HG03354 (cell line): Measurements from ENCODE around the gene POLR2H.
A peak's percentile ranks its signal among the peaks of the same experiment; 100 is the strongest.

ENCODE experiments used
- ATAC-seq: cut with Tn5 transposase; IDR thresholded peaks from one replicate; pipeline ENCODE4 v1.9.1; 2021; ENCODE audit warnings: mild to moderate bottlenecking; ENCODE audit not compliant: unreplicated experiment, poor library complexity, severe bottlenecking

POLR2H gene

GRCh38 chr3:184361532-184361931 is at the start of gene POLR2H, which contains the start of gene CLCN2:
Gene POLR2H (plus strand): TSS chr3:184361710. CDS start chr3:184363493, 1,783 bp downstream.
Gene CLCN2 (minus strand): TSS chr3:184361605. CDS start chr3:184361479, 126 bp downstream.
- ATAC-seq, result peak; percentile 33

- ATAC-seq, result peak; percentile 88
Observed at GRCh38 chr3:184314363-184314699, 47.2 kb upstream of the POLR2H start, which contains the start of gene EIF4G1. Gene EIF4G1 (plus strand): TSS chr3:184314606. CDS start chr3:184315797, 1,191 bp downstream.

GRCh38 chr3:184314700-184315542 is 46.6 kb upstream of the POLR2H start:
- ATAC-seq, result peak; percentile 50

- peak; percentile 7 for ATAC-seq
Observed at GRCh38 chr3:184315543-184315867, 46.0 kb upstream of the POLR2H start.

GRCh38 chr3:184315871-184316661 is 45.4 kb upstream of the POLR2H start:
- no peak for ATAC-seq

GRCh38 chr3:184316792-184317191 is 44.7 kb upstream of the POLR2H start:
- ATAC-seq, result no peak

GRCh38 chr3:184317201-184317600 is 44.3 kb upstream of the POLR2H start:
- no peak for ATAC-seq

- ATAC-seq, result no peak
Observed at GRCh38 chr3:184320104-184320445, 41.4 kb upstream of the POLR2H start.

- no peak for ATAC-seq
Observed at GRCh38 chr3:184321666-184322065, 39.8 kb upstream of the POLR2H start.

GRCh38 chr3:184322731-184323487 is 38.6 kb upstream of the POLR2H start:
- ATAC-seq, result no peak

GRCh38 chr3:184323696-184324095 is 37.8 kb upstream of the POLR2H start:
- ATAC-seq, result no peak

- no peak for ATAC-seq
Observed at GRCh38 chr3:184325269-184325668, 36.2 kb upstream of the POLR2H start.

GRCh38 chr3:184325715-184326369 is 35.7 kb upstream of the POLR2H start:
- ATAC-seq, result no peak

- ATAC-seq, result no peak
Observed at GRCh38 chr3:184327171-184327570, 34.3 kb upstream of the POLR2H start.

GRCh38 chr3:184328516-184328915 is 33.0 kb upstream of the POLR2H start:
- no peak for ATAC-seq

GRCh38 chr3:184332370-184333090 is 29.0 kb upstream of the POLR2H start:
- ATAC-seq, result no peak

GRCh38 chr3:184333190-184333589 is 28.3 kb upstream of the POLR2H start:
- ATAC-seq, result no peak

GRCh38 chr3:184333700-184334099 is 27.8 kb upstream of the POLR2H start:
- no peak for ATAC-seq

GRCh38 chr3:184334470-184335158 is 26.9 kb upstream of the POLR2H start:
- ATAC-seq, result no peak
